SU-DHL-6 (cell line): Measurements from ENCODE around the gene SLC25A26.

ENCODE experiments used
- EZH2phosphoT487 ChIP-seq: fragments of 200-600 bp; sonication (generic), shearing (Covaris generic); conservative IDR thresholded peaks from 2 replicates; pipeline ENCODE4 v1.6.1; 2018; ENCODE audit warnings: mild to moderate bottlenecking, antibody characterized with exemption, low read length, moderate library complexity, mixed read lengths
- TF ChIP-seq, protein P1 (sequence below): fragments of 200-600 bp; sonication (generic); IDR thresholded peaks from one replicate; pipeline ENCODE4 v1.5.1; 2017; ENCODE audit warnings: antibody characterized with exemption, mild to moderate bottlenecking, low read length, moderate library complexity; ENCODE audit not compliant: insufficient read depth, poor library complexity, severe bottlenecking

DNA sequence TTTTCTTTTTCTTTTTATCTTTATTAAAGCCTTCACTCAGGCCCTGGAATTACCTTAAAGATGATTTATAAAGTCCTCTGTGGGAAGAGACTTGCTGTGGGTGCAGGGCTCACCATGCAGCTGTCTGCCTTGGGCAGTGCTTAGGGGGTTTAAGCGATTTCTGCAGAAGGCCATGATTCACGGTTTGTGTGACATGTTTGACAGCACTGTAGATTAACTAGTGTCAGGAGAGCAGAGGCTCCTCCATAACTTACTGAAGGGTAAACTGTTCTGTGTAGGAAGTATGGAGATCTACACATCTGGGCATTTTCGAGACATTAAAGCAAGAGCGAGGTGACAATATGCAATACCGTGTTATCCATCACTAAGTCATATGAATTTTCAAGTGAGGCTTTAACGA lies 142.3 kb downstream of the SLC25A26 start:
- TF ChIP-seq, protein P1, sequence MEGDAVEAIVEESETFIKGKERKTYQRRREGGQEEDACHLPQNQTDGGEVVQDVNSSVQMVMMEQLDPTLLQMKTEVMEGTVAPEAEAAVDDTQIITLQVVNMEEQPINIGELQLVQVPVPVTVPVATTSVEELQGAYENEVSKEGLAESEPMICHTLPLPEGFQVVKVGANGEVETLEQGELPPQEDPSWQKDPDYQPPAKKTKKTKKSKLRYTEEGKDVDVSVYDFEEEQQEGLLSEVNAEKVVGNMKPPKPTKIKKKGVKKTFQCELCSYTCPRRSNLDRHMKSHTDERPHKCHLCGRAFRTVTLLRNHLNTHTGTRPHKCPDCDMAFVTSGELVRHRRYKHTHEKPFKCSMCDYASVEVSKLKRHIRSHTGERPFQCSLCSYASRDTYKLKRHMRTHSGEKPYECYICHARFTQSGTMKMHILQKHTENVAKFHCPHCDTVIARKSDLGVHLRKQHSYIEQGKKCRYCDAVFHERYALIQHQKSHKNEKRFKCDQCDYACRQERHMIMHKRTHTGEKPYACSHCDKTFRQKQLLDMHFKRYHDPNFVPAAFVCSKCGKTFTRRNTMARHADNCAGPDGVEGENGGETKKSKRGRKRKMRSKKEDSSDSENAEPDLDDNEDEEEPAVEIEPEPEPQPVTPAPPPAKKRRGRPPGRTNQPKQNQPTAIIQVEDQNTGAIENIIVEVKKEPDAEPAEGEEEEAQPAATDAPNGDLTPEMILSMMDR, result no peak
- TF ChIP-seq EZH2phosphoT487, result no peak
